GM18508 (cell line): Measurements from ENCODE around the gene PEPD.

Source experiments
- ATAC-seq: cut with Tn5 transposase; IDR thresholded peaks from one replicate; pipeline ENCODE4 v1.9.1; 2021; ENCODE audit warnings: moderate number of reproducible peaks; ENCODE audit not compliant: insufficient read depth, unreplicated experiment

The PEPD gene

GRCh38 chr19:33462112-33462791 is 59.3 kb downstream of the PEPD start:
- ATAC-seq = no peak

- no peak for ATAC-seq
Measured at GRCh38 chr19:33461256-33462111, 60.1 kb downstream of the PEPD start.

DNA sequence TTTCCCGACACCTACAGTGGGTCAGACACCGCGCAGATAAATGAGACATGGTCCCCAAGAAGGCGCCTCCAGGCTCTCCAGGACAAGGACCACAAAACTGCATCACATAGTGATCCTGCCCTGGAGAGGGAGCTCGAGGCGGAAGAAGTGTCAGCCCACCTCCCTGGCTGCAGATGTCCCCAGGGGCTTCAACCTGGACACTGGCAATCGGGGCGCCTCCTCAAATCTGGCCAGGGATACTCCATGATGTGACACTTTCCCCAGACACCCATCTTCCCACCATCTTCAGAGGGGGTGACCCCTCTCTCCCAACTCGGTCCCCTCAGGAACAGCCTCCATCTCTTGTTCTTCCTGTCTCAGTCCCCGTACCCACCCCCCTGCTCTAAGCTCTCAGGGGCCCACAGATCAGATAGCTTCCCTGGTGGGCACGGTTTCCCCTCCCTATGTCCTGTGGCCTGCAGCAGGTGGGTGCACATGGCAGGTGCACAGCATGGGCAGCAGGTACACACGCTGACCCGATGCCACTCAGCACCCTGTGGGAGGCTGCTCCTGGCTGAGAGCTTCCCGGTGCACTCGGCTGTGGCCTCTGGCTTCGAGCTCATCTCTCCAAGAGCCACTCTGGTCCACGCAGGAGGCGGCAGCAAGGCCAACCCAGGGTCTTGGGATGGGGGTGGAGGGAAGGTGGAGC is 61.2 kb downstream of the PEPD start:
- ATAC-seq = no peak

DNA sequence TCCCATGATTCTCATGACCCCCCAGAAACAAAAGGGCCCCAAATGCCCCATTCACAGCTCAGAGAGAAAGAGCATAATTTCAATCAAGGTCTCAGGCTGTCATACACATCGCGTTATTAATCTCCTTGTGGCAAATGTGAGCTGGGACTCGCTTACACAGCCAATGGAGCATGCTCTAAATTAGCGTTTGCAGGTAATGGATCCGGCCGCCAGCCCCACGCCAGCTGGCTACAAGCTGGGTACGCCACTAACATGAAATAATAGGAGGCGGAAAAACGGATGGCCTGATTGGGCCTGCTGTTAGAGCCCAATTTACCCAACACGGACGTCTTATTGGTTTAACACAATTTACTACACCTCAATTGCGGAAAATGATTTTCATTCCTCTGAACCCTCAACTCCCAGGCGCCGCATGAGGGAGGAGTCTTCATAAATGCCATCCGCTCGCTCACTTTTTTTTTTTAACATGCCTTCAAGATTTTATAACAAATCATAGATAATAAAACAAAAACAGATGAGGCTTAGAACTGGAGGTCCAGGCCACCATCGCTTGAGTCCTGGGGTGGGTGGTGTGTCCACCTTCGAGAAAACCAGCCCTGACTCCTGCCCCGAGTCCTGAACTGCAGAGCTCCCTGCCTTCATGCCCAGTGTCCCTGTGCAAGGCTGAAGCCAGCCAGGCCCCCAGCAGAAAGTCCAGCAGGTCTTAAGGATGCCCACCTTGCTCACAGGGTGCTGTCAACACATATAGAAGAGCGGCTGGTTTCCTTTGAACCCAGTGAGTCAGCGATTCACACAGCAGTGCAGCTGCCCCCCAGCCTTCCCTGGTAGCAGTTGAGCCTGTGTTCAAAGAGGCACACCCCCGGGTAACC is 62.1 kb downstream of the PEPD start:
- ATAC-seq = no peak

DNA sequence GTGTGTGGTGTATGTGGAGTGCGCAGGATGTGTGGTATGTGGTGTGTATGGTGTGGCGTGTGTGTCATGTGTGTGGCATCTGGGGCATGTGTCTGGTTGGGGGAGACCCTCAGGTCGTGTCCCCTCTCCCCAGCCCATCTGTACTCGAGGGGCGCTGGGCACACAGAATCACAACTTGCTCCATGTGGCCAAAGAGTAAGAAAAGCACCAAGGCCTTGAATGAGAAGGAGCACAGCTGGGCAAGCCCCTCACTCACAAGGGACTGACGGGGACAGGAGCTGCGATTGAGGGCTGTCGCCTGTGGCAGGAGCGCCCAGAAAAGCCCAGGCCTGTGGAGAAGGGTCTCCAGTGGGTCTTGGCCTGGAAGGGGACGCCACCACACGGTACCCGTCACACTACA is 62.8 kb downstream of the PEPD start:
- no peak for ATAC-seq

DNA sequence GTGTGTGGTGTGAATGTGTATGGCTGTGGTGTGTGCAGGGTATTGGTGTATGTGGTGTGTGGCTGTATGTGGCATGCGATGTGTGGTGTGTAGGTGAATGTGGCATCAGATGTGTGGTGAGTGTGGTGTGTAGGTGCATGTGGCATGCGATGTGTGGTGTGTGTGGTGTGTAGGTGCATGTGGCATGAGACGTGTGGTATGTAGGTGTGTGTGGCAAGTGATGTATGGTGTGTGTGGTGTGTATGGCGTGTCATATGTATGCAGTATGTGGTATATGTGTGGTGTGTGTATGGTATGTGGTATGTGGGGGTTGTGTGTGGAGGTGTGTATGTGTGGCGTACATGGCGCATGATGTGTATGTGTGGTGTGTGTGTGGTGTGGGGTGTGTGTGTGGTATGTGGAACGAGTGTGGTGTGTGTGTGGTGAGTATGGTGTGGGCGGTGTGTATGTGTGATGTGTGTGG is 63.4 kb downstream of the PEPD start:
- no peak for ATAC-seq

DNA sequence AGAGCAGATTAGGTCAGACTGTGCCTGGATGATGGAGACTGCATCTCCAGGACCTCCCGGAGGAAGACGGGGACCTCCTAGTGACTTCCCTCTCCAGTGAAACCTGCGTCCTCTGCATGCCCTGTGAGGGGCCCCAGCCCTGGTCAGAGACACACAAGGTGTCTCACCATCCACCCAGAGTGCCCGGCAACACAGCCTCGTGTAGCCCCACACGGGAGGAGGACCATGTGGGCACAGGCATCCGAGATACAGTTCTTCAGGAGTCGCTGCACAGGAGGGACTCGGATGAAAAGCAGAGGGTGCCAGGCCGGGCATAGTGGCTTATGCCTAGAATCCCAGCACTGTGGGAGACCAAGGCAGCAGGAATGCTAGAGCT is 64.8 kb downstream of the PEPD start:
- no peak for ATAC-seq

DNA sequence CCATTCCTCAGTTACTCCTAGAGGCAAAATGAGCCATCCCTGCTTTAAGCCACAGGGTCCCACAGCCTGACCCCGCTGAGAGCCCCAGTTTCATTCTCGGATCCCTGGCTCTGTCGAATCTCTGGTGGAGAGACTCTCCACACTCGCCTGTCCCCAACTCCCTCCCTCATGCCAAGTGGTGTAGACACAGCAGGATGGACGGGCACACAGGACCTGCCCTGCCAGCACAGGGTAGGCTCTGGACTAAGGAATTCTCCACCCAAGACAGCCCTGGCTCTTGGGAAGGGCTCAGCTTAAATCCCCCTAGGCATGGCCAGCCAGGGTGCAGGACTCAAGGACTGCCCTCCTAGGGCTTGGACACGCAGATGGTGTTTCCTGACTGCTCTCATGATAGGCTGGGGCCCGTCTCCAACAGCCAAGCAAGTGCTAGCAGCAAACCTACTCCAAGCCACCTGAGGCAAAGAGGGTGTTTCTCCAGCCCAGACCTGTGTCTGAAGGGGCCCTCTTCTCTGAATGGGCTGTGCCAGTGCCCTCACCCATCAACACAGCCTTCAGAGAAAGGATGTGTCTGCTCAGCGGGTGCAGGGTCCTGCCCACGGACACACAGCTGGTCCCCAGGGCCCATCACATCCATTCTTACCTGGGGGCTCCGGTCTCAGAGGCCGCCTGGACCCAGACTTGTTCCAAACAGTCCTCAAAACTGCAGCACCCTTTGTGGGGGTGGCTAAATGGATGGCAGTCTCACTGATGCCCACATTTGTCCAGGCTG is 65.3 kb downstream of the PEPD start:
- ATAC-seq = no peak

GRCh38 chr19:33453265-33453664 is 68.3 kb downstream of the PEPD start:
- ATAC-seq = no peak

DNA sequence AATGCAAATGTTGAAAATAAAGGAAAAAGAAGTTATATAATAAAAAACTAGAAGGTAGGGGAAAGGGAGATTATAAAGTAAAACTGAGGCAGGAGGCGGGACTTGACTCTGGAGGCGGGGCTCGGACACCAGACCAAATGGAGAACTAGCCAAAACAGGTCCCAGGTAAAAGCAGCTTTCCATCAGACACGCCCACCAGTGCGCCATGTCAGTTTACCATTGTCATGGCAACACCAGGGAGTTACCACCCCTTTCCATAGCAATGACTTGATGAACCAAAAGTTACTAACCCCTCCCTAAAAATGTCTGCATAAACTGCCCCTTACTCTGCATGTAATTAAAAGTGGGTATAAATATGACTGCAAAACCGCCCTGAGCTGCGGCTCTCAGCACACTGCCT is 70.9 kb downstream of the PEPD start:
- ATAC-seq = no peak

GRCh38 chr19:33449799-33450198 is 71.8 kb downstream of the PEPD start:
- no peak for ATAC-seq

GRCh38 chr19:33448159-33448516 is 73.5 kb downstream of the PEPD start:
- no peak for ATAC-seq

- no peak for ATAC-seq
Measured at GRCh38 chr19:33447336-33448158, 74.0 kb downstream of the PEPD start.

DNA sequence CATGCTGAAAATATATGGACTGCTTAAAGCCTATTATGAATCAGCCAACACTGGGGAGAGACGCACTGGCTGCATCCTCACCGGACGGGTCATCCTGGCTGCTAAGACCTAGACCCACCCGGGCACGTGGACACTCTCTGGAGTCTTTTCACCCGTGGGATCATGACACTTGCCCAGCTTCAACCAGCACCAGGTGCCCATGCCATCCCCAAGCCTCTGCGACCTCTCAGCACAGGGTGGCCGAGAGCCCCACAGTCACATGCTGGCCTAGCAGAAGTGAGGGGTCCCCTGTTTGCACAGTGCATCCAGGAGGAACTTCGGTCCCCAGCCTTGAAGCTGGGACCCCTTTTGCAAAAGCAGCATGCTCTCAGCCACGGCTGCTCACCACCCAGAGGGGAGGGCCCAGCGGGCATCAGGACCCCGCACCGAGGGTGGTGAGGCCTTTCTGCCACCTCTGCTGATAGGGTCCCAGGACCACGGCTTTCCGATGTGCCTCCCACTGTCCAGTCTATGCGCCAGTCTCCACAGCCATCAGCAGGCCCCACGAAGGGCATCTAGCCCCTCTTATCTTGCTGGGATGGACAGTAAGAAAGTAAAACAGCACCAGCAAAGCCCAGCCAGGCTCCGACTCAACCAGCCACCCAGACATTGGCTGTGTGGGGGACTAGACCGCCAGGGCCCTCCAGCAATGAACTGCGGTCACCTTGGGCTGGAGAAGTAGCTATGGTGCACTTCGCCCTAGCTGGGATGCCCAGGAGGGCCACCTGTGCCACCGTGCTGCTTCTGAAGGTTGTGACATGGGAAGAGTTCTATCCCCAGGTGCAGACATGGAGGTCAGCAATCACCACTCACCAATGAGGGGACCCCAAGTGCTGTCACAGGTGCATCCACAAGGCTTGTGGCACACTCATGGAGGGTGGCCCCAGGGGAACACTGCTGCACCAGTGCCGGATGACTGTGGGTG is 75.0 kb downstream of the PEPD start:
- no peak for ATAC-seq

GRCh38 chr19:33445442-33446329 is 75.9 kb downstream of the PEPD start:
- no peak for ATAC-seq

GRCh38 chr19:33444562-33445441 is 76.8 kb downstream of the PEPD start:
- no peak for ATAC-seq
